ENCODE results near the gene CAMK2G. TPM values are rescaled to one million over a fixed set of nuclear protein-coding genes. Genes with fewer than 3 reads are reported as not detected.

CAMK2G gene
- total RNA-seq, 1 donor from 2014 or later: 25.7 TPM

DNA sequence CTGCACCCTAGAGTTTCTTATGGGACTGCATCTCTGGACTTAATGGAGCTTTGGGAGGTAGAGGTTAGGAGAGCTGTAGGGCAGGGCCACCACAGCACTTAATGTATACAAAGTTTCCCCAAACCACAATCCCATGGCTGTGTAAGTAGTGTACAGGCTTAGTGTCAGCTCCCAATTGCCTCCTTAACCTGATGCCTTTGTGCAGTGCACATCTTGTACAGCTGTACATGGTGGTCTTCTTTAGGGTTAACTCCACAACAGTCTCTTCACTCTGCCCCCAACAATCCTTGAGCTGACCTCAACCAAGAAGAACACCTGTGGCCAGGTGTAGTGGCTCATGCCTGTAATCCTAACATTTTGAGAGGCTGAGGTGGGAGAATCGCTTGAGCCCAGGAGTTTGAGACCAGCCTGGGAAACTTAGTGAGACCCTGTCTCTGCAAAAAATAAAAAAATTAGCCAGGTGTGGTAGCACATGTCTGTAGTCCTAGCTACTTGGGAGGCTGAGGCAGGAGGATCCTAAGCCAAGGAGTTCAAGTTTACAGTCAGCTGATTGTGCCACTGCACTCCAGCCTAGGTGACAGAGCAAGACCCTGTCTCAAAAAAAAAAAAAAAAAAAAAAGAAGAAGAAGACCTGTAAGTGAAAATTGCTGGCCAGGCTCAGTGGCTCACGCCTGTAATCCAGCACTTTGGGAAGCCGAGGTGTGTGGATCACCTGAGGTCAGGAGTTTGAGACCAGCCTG is 43.4 kb upstream of the CAMK2G start:
- peaks cover 10% of the 10 kb centered on the region for H3K27me3 Mint-ChIP-seq (ENCODE audit: low read depth)
- no peak for DNase-seq (ENCODE audit: low read depth, low spot score)
- H3K27ac Mint-ChIP-seq (ENCODE audit: unreplicated experiment): no peak overlapping the region
- H3K4me1 Mint-ChIP-seq: peaks cover 36% of the 10 kb centered on the region
- no peak overlapping the region for H3K4me3 Mint-ChIP-seq
- H3K36me3 Mint-ChIP-seq (ENCODE audit: low read depth): no peaks in the 10 kb centered on the region
- no peaks in the 10 kb centered on the region for H3K9me3 Mint-ChIP-seq
- no peak for TF ChIP-seq CTCF (conservative IDR thresholded peaks at IDR 0.05)

DNA sequence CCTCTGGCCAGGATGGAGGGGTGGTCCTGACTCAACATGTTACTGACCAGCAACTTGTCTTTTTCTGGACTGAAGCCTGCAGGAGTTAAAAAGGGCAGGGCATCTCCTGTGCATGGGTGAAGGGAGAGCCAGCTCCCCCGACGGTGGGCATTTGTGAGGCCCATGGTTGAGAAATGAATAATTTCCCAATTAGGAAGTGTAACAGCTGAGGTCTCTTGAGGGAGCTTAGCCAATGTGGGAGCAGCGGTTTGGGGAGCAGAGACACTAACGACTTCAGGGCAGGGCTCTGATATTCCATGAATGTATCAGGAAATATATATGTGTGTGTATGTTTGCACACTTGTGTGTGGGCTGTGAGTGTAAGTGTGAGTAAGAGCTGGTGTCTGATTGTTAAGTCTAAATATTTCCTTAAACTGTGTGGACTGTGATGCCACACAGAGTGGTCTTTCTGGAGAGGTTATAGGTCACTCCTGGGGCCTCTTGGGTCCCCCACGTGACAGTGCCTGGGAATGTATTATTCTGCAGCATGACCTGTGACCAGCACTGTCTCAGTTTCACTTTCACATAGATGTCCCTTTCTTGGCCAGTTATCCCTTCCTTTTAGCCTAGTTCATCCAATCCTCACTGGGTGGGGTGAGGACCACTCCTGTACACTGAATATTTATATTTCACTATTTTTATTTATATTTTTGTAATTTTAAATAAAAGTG is 42.6 kb upstream of the CAMK2G start:
- Mint-ChIP-seq H3K27ac (ENCODE audit: unreplicated experiment) (no peak overlapping the region), H3K27me3 (ENCODE audit: low read depth) (peaks cover 18% of the 10 kb centered on the region), H3K4me1 (peaks cover 30% of the 10 kb centered on the region), H3K36me3 (ENCODE audit: low read depth) (no peaks in the 10 kb centered on the region), H3K9me3 (no peaks in the 10 kb centered on the region), H3K4me3 (peak overlapping the region; percentile 21)
- no peak for DNase-seq (ENCODE audit: low read depth, low spot score)
- TF ChIP-seq CTCF (conservative IDR thresholded peaks at IDR 0.05): no peak

DNA sequence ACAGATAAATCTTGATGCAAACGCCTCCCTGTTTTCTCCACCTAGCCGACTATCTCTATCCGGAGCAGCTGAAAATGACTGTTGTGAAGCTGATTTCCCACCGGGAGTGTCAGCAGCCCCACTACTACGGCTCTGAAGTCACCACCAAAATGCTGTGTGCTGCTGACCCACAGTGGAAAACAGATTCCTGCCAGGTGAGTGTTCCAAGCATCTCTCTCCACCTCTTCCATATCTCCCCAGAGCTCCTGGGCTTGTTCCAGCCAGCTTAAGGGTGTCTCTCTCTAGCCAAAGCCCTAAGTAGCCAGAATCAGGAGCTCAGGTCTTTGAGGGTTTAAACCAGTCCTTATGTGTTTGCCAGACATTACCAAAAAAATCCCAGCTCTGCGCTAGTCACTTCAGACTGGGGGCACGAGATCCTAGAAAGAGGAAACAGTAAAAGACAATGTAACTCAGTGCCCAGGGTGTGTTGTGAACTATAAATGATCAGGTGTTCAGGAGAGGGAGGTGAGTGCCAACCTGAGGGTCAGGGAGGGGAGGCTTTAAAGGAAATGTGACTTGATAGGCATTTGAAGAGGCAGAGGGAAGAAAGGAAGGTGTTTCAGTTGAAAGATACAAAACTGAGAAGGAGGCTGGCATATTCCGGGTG is 41.0 kb upstream of the CAMK2G start:
- Mint-ChIP-seq H3K4me3 (peak overlapping the region; percentile 0), H3K4me1 (peaks cover 37% of the 10 kb centered on the region), H3K27me3 (ENCODE audit: low read depth) (peaks cover 30% of the 10 kb centered on the region), H3K36me3 (ENCODE audit: low read depth) (no peaks in the 10 kb centered on the region), H3K27ac (ENCODE audit: unreplicated experiment) (no peak overlapping the region), H3K9me3 (no peaks in the 10 kb centered on the region)
- no peak for DNase-seq (ENCODE audit: low read depth, low spot score)
- TF ChIP-seq CTCF (conservative IDR thresholded peaks at IDR 0.05): no peak

DNA sequence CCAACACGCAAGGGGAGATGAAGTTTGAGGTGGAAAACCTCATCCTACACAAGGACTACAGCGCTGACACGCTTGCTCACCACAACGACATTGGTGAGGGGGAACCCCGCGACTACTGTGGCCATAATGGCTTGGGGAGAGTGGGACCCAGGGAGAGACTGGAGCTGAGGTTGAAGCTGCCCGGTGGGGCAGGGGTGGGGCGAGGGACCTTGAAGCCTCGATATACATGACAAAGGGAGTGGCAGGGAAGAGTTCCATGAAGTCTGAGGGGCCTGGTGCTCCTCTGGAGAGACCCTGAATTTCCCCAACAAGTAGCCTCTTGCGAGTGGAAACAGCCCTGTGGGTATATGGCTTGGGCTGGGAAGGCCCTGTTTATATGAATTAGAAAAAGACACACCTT is 39.7 kb upstream of the CAMK2G start:
- Mint-ChIP-seq H3K9me3 (no peaks in the 10 kb centered on the region), H3K36me3 (ENCODE audit: low read depth) (no peaks in the 10 kb centered on the region), H3K4me1 (peaks cover 40% of the 10 kb centered on the region), H3K27ac (ENCODE audit: unreplicated experiment) (no peak overlapping the region), H3K27me3 (ENCODE audit: low read depth) (peaks cover 43% of the 10 kb centered on the region), H3K4me3 (peak overlapping the region; percentile 38)
- no peak for DNase-seq (ENCODE audit: low read depth, low spot score)
- no peak for TF ChIP-seq CTCF (conservative IDR thresholded peaks at IDR 0.05)

- no peak for TF ChIP-seq CTCF (conservative IDR thresholded peaks at IDR 0.05)
- Mint-ChIP-seq H3K4me1 (peaks cover 45% of the 10 kb centered on the region), H3K27ac (ENCODE audit: unreplicated experiment) (no peak overlapping the region), H3K36me3 (ENCODE audit: low read depth) (no peaks in the 10 kb centered on the region), H3K4me3 (peak overlapping the region; percentile 88), H3K9me3 (no peaks in the 10 kb centered on the region), H3K27me3 (ENCODE audit: low read depth) (peaks cover 50% of the 10 kb centered on the region)
- no peak for DNase-seq (ENCODE audit: low read depth, low spot score)
Measured at GRCh38 chr10:73911553-73912004, 37.2 kb upstream of the CAMK2G start.
